KMS-11 (cell line): ENCODE measurements around the gene LRRC51.

Experiments used
- H2AFZ ChIP-seq: fragments of 200-600 bp; sonication (generic); 2 replicates; pipeline ENCODE4 v1.6.1; 2016; ENCODE audit warnings: antibody characterized with exemption, mixed run types, low read depth
- H3K27ac ChIP-seq: fragments of 200-600 bp; sonication (generic); 2 replicates; pipeline ENCODE4 v1.6.1; 2016; ENCODE audit warnings: mild to moderate bottlenecking, mixed run types
- H3K27me3 ChIP-seq: fragments of 200-600 bp; sonication (generic); 2 replicates; pipeline ENCODE4 v1.6.1; 2017; ENCODE audit warnings: mild to moderate bottlenecking, low read depth, mixed run types, moderate library complexity; ENCODE audit not compliant: insufficient read depth
- H3K36me3 ChIP-seq: fragments of 200-600 bp; sonication (generic); 2 replicates; pipeline ENCODE4 v1.6.1; 2017; ENCODE audit warnings: mild to moderate bottlenecking, mixed run types; ENCODE audit not compliant: insufficient read depth
- H3K4me1 ChIP-seq: fragments of 200-600 bp; sonication (generic); 2 replicates; pipeline ENCODE4 v1.6.1; 2016; ENCODE audit warnings: mild to moderate bottlenecking, low read depth, mixed run types; ENCODE audit not compliant: poor library complexity, severe bottlenecking
- H3K4me2 ChIP-seq: fragments of 200-600 bp; sonication (generic); 2 replicates; pipeline ENCODE4 v1.7.0; 2016; ENCODE audit warnings: mild to moderate bottlenecking, mixed run types
- H3K4me3 ChIP-seq: fragments of 200-600 bp; sonication (generic); IDR thresholded peaks from 2 replicates; pipeline ENCODE4 v1.6.1; 2017; ENCODE audit warnings: low read depth, low read length, mixed read lengths; ENCODE audit not compliant: insufficient read depth
- H3K79me2 ChIP-seq: fragments of 200-600 bp; sonication (generic); 2 replicates; pipeline ENCODE4 v1.6.1; 2016; ENCODE audit warnings: low read depth, mixed run types; ENCODE audit not compliant: insufficient read depth
- H3K9ac ChIP-seq: fragments of 200-600 bp; sonication (generic); 2 replicates; pipeline ENCODE4 v1.6.1; 2016; ENCODE audit warnings: mild to moderate bottlenecking, mixed run types
- H4K20me1 ChIP-seq: fragments of 200-600 bp; sonication (generic); 2 replicates; pipeline ENCODE4 v1.6.1; 2016; ENCODE audit warnings: mild to moderate bottlenecking, mixed run types; ENCODE audit not compliant: insufficient read depth
- TF ChIP-seq, protein P1 (sequence below): fragments of 200-600 bp; sonication (generic); conservative IDR thresholded peaks from 2 replicates; pipeline ENCODE4 v1.6.1; 2017; ENCODE audit warnings: low read depth, mild to moderate bottlenecking, antibody characterized with exemption, low read length, moderate library complexity, mixed read lengths

LRRC51 gene

DNA sequence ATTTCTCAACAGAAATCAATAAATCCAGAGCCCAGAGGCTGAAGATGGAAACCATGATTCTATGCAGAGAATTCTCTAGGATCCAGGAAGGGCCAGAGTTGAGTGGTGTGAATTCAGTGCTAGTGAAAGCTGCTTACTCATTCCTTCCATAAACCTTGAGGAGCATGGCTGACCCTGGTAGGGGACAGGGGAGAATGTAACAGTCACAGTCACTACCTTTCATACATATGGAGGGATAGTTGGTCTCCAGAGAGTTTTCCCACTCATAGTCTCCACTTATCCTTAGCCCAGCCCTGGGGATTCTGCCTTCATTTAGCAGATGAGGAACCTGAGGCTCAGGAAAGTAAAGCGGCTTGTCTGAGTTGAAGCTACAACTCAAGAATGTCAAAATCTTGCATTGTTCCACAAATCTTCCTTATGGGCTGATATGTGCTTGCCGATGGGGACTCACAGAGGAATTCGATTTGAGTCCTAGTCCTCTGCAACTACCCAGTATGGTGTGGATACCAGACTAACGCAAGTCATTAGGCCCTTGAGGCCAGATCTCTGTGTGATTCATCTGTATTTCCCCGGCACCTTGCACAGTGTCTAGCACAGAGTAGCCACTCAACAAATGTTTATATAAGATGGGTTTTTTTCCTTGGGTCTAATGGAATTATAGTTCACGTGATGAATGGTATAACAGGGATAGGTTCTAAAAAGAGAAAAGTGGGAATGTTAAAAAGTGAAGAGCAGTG lies 35.5 kb downstream of the LRRC51 start:
- Histone ChIP-seq H3K4me1 (peaks cover 15% of the 10 kb centered on the region), H3K27ac (no peak overlapping the region), H3K27me3 (no peaks in the 10 kb centered on the region), H2AFZ (no peak overlapping the region), H3K4me3 (no peak overlapping the region), H3K9ac (no peak overlapping the region), H3K36me3 (no peaks in the 10 kb centered on the region), H3K4me2 (no peak overlapping the region), H3K79me2 (no peaks in the 10 kb centered on the region), H4K20me1 (no peaks in the 10 kb centered on the region)
- TF ChIP-seq, protein P1, sequence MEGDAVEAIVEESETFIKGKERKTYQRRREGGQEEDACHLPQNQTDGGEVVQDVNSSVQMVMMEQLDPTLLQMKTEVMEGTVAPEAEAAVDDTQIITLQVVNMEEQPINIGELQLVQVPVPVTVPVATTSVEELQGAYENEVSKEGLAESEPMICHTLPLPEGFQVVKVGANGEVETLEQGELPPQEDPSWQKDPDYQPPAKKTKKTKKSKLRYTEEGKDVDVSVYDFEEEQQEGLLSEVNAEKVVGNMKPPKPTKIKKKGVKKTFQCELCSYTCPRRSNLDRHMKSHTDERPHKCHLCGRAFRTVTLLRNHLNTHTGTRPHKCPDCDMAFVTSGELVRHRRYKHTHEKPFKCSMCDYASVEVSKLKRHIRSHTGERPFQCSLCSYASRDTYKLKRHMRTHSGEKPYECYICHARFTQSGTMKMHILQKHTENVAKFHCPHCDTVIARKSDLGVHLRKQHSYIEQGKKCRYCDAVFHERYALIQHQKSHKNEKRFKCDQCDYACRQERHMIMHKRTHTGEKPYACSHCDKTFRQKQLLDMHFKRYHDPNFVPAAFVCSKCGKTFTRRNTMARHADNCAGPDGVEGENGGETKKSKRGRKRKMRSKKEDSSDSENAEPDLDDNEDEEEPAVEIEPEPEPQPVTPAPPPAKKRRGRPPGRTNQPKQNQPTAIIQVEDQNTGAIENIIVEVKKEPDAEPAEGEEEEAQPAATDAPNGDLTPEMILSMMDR, result no peak

DNA sequence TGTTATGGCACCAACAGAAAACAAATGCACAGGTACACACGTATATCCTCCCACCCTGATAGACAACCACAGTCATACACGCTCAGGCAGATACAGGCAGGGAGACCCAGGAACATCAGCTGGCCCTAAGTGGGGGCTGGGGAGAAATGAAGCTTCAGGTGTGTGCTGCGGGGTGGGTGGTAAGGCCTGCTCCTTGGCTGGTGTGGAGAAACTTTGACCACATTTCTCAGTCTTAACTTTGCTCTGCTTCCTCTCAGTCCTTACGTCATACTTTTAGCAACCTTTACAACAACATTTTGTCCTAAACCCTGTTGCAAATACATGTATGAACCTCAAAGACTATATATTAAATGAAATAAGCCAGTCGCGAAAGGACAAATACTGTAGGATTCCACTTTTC lies 38.5 kb downstream of the LRRC51 start:
- Histone ChIP-seq H3K36me3 (no peaks in the 10 kb centered on the region), H3K27me3 (no peaks in the 10 kb centered on the region), H3K79me2 (no peaks in the 10 kb centered on the region), H4K20me1 (no peaks in the 10 kb centered on the region), H3K4me2 (no peak overlapping the region), H3K4me1 (no peaks in the 10 kb centered on the region), H3K4me3 (no peak overlapping the region), H2AFZ (no peak overlapping the region), H3K27ac (no peak overlapping the region), H3K9ac (no peak overlapping the region)
- TF ChIP-seq, protein P1, result no peak

DNA sequence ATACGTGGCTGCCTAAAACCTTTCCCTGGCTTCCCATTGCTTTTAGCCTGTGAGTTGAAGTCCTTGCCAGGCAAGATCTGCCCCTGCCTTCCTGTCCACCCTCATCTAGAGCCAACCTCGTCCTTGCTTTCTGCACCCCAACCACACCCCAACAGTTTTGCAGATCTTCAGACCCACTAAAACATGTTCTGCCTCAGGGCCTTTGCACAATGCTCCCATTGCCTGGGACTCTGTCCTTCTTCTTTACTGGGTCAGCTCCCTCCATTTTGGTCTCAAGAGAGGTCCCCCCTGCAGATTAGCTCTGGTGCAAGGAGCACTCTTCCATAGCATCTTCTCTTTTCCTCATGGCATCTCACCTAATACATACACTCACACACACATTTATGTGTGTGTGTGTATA lies 40.3 kb downstream of the LRRC51 start:
- H3K79me2 ChIP-seq, result no peaks in the 10 kb centered on the region
- H4K20me1 ChIP-seq, result no peaks in the 10 kb centered on the region
- no peaks in the 10 kb centered on the region for H3K27me3 ChIP-seq
- TF ChIP-seq, protein P1, result no peak
- no peak overlapping the region for H3K4me3 ChIP-seq
- no peak overlapping the region for H3K9ac ChIP-seq
- H2AFZ ChIP-seq, result no peak overlapping the region
- no peaks in the 10 kb centered on the region for H3K4me1 ChIP-seq
- no peaks in the 10 kb centered on the region for H3K36me3 ChIP-seq
- no peak overlapping the region for H3K27ac ChIP-seq
- H3K4me2 ChIP-seq, result no peak overlapping the region

DNA sequence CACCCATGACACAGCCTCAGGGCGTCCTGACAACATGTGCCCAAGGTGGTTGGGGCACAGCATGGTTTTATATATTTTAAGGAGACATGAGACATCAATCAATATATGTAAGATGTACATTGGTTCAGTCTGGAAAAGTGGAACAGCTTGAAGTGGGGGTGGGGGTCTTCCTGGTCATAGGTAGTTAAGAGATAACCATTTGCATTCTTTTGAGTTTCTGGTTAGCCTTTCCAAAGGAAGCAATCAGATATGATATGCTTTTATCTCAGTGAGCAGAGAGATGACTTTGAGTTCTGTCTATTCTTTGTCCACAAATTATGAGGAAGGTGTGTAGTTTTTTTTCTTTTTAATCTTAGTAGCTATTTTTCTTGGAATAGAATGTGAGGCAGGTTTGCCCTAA lies 42.0 kb downstream of the LRRC51 start:
- no peaks in the 10 kb centered on the region for H3K36me3 ChIP-seq
- H4K20me1 ChIP-seq, result no peaks in the 10 kb centered on the region
- no peaks in the 10 kb centered on the region for H3K27me3 ChIP-seq
- H3K4me3 ChIP-seq, result no peak overlapping the region
- no peak overlapping the region for H3K9ac ChIP-seq
- TF ChIP-seq, protein P1, result no peak
- no peak overlapping the region for H3K4me2 ChIP-seq
- H3K27ac ChIP-seq, result no peak overlapping the region
- H3K79me2 ChIP-seq, result no peaks in the 10 kb centered on the region
- H2AFZ ChIP-seq, result no peak overlapping the region
- no peaks in the 10 kb centered on the region for H3K4me1 ChIP-seq
